ENCODE data around the gene MAP3K14. TPM values are rescaled to one million over a fixed set of nuclear protein-coding genes. Genes with fewer than 3 reads are reported as not detected.

Gene MAP3K14
- total RNA-seq, 1 experiment from 2014 or later = 9.2 TPM

DNA sequence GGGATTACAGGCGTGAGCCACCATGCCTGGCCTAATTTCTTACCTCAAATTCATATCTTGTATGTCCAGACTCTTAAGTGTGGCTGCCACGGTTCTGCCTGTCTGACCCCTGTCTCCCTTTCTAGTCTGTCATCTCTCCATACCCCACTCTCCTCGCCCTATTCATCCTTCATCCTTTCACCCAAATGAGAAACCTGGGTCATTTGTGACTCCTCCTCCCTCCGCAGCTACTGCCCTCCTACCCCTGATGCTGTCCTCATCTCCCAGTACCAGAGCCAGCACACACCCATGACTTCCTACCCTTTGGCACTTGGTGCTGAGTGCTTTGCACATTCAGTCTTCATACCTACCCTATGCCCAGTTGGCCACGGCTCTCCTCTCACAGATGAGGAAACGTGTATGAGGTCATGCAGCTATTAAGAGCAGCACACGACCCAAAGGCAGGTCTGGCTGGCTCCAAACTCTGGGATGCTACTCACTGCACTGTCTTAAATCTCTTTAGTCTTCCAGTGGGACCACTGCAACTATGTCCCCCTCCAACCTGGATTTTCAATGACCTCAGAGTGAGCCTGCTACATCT, 56.5 kb downstream of the MAP3K14 start:
- H3K9me3 Mint-ChIP-seq (ENCODE audit: unreplicated experiment) = no peaks in the 10 kb centered on the region
- no peaks in the 10 kb centered on the region for H3K27me3 Mint-ChIP-seq (ENCODE audit: insufficient read depth, unreplicated experiment)
- POLR2A ChIA-PET = interaction anchor here (0.8 to 1.5 kb wide), 2 partner anchors 57 to 125 kb away, joined by 4 read pairs; partner anchors contain the start of gene MAP3K14

GRCh38 chr17:45258981-45259380, 57.8 kb downstream of the MAP3K14 start:
- H3K4me3 Mint-ChIP-seq (ENCODE audit: unreplicated experiment) = no peak overlapping the region
- CTCF ChIA-PET = interaction anchor here (0.9 to 2.3 kb wide), 4 partner anchors 11 to 126 kb away, joined by 3 to 7 read pairs (median 4); no protein-coding TSS in a partner anchor

More for the DNA sequence above, 56.5 kb downstream of the MAP3K14 start:
- no peak for DNase-seq (ENCODE audit: unreplicated experiment)
- H3K4me3 Mint-ChIP-seq (ENCODE audit: unreplicated experiment) = no peak overlapping the region
- TF ChIP-seq, protein P1, sequence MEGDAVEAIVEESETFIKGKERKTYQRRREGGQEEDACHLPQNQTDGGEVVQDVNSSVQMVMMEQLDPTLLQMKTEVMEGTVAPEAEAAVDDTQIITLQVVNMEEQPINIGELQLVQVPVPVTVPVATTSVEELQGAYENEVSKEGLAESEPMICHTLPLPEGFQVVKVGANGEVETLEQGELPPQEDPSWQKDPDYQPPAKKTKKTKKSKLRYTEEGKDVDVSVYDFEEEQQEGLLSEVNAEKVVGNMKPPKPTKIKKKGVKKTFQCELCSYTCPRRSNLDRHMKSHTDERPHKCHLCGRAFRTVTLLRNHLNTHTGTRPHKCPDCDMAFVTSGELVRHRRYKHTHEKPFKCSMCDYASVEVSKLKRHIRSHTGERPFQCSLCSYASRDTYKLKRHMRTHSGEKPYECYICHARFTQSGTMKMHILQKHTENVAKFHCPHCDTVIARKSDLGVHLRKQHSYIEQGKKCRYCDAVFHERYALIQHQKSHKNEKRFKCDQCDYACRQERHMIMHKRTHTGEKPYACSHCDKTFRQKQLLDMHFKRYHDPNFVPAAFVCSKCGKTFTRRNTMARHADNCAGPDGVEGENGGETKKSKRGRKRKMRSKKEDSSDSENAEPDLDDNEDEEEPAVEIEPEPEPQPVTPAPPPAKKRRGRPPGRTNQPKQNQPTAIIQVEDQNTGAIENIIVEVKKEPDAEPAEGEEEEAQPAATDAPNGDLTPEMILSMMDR (IDR thresholded peaks at IDR 0.05; ENCODE audit: unreplicated experiment) = no peak
- BruUV-seq (replicated peaks) = no TSS peak
- intact Hi-C loops (cut with micrococcal nuclease) = no loop called here
- H3K36me3 Mint-ChIP-seq (ENCODE audit: insufficient read depth, unreplicated experiment) = peaks cover 27% of the 10 kb centered on the region
- H3K4me1 Mint-ChIP-seq (ENCODE audit: insufficient read depth, unreplicated experiment) = no peaks in the 10 kb centered on the region
- H3K27ac Mint-ChIP-seq (ENCODE audit: low read depth, unreplicated experiment) = no peak overlapping the region
- CTCF ChIA-PET = interaction anchor here (0.6 to 1.0 kb wide), 3 partner anchors 17 to 128 kb away, joined by 3 read pairs; no protein-coding TSS in a partner anchor

GRCh38 chr17:45257115-45257514, 59.7 kb downstream of the MAP3K14 start:
- intact Hi-C loops (cut with micrococcal nuclease) = no loop called here
- ChIA-PET POLR2A (interaction anchor here (2.8 kb wide), 1 partner anchor 9 kb away, joined by 12 read pairs; no protein-coding TSS in a partner anchor), CTCF (interaction anchor here (0.5 to 2.5 kb wide), 3 partner anchors 108 to 128 kb away, joined by 3 to 8 read pairs (median 7); partner anchors contain the start of gene ACBD4)
- no peaks in the 10 kb centered on the region for H3K27me3 Mint-ChIP-seq (ENCODE audit: insufficient read depth, unreplicated experiment)
- H3K9me3 Mint-ChIP-seq (ENCODE audit: unreplicated experiment) = no peaks in the 10 kb centered on the region
- peaks cover 6% of the 10 kb centered on the region for H3K36me3 Mint-ChIP-seq (ENCODE audit: insufficient read depth, unreplicated experiment)
- TF ChIP-seq, protein P1 (IDR thresholded peaks at IDR 0.05; ENCODE audit: unreplicated experiment) = no peak
- no peak overlapping the region for H3K4me3 Mint-ChIP-seq (ENCODE audit: unreplicated experiment)
- DNase-seq (ENCODE audit: unreplicated experiment) = no peak
- no peak overlapping the region for H3K27ac Mint-ChIP-seq (ENCODE audit: low read depth, unreplicated experiment)
- no TSS peak for BruUV-seq (replicated peaks)
- H3K4me1 Mint-ChIP-seq (ENCODE audit: insufficient read depth, unreplicated experiment) = peaks cover 4% of the 10 kb centered on the region

More at GRCh38 chr17:45258981-45259380, 57.8 kb downstream of the MAP3K14 start:
- POLR2A ChIA-PET = interaction anchor here (0.6 to 2.8 kb wide), 6 partner anchors 9 to 255 kb away, joined by 3 to 12 read pairs (median 4); partner anchors contain the start of gene MAP3K14
- DNase-seq (ENCODE audit: unreplicated experiment) = no peak
- TF ChIP-seq, protein P1 (IDR thresholded peaks at IDR 0.05; ENCODE audit: unreplicated experiment) = no peak
- Mint-ChIP-seq H3K27ac (ENCODE audit: low read depth, unreplicated experiment) (no peak overlapping the region), H3K36me3 (ENCODE audit: insufficient read depth, unreplicated experiment) (peaks cover 15% of the 10 kb centered on the region), H3K4me1 (ENCODE audit: insufficient read depth, unreplicated experiment) (no peaks in the 10 kb centered on the region), H3K27me3 (ENCODE audit: insufficient read depth, unreplicated experiment) (no peaks in the 10 kb centered on the region), H3K9me3 (ENCODE audit: unreplicated experiment) (no peaks in the 10 kb centered on the region)
- no TSS peak for BruUV-seq (replicated peaks)
- intact Hi-C loops (cut with micrococcal nuclease) = no loop called here

DNA sequence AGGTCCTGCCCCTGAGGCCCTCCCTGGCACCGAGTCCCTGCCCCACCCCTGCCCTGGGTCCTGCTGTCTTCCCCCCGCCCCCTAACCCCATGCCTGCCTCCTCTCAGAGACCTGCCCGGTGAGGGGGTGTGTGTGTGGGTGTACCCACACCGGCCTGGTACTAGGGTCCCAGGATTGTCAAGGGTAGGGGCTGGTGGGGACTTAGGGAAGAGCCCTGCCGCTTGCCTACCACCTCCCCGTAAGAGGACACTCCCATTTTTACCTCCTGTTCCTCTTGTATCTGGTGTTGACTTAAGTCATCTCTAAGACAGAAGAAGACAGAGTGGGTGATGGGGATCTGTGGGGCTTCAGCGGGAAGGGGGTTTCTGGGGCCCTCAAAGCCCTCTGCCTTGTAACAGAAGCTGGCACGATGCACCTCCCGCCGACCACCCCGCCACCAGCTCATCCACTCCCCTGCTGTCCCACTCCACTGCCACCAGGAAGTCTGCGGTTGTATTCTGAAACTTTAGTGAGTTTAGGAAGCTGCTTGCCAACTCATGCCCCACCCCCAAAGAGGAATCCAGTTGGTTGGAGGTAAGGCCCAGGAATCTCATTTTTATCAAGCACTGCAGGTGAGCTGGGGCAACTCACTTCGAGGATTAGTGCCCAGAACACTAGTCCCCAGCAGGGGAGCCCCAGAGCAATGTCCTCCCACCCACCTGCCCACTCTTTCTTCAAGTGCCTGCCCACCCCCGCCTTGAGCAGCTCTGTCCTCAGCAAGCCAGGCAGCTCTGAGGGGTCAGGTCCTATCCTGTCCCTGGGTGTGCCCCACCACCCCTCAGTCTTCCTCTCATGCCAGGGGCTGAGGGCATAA, 60.5 kb downstream of the MAP3K14 start:
- Mint-ChIP-seq H3K9me3 (ENCODE audit: unreplicated experiment) (no peaks in the 10 kb centered on the region), H3K27me3 (ENCODE audit: insufficient read depth, unreplicated experiment) (no peaks in the 10 kb centered on the region), H3K27ac (ENCODE audit: low read depth, unreplicated experiment) (no peak overlapping the region), H3K4me3 (ENCODE audit: unreplicated experiment) (no peak overlapping the region), H3K36me3 (ENCODE audit: insufficient read depth, unreplicated experiment) (peaks cover 6% of the 10 kb centered on the region), H3K4me1 (ENCODE audit: insufficient read depth, unreplicated experiment) (peaks cover 7% of the 10 kb centered on the region)
- ChIA-PET CTCF (interaction anchor here (0.5 to 2.5 kb wide), 5 partner anchors 9 to 121 kb away, joined by 3 to 8 read pairs (median 4); partner anchors contain the start of gene ACBD4), POLR2A (interaction anchor here (1.3 kb wide), 1 partner anchor 107 kb away, joined by 4 read pairs; the partner anchor contains the start of gene HEXIM1)
- DNase-seq (ENCODE audit: unreplicated experiment) = no peak
- TF ChIP-seq, protein P1 (IDR thresholded peaks at IDR 0.05; ENCODE audit: unreplicated experiment) = no peak
- no TSS peak for BruUV-seq (replicated peaks)
- intact Hi-C loops (cut with micrococcal nuclease) = no loop called here

All from MCF 10A (cell line).